ENCODE results near the gene RNASEH2B.

- no peak for TF ChIP-seq PRDM15 (CRISPR knock-in tag; IDR thresholded peaks at IDR 0.05)
- TF ChIP-seq CREM (CRISPR knock-in tag; IDR thresholded peaks at IDR 0.05) = no peak
- no peak for TF ChIP-seq ESRRA (CRISPR knock-in tag; IDR thresholded peaks at IDR 0.05; ENCODE audit: borderline replicate concordance)
- TF ChIP-seq CTCF (IDR thresholded peaks at IDR 0.05) = no peak
- no peak for TF ChIP-seq ZNF416 (CRISPR knock-in tag; IDR thresholded peaks at IDR 0.05)
- TF ChIP-seq E2F4 (CRISPR knock-in tag; IDR thresholded peaks at IDR 0.05; ENCODE audit: borderline replicate concordance, low read depth) = no peak
- no peak for TF ChIP-seq E2F1 (CRISPR knock-in tag; IDR thresholded peaks at IDR 0.05)
- no peak for TF ChIP-seq ZNF317 (CRISPR knock-in tag; IDR thresholded peaks at IDR 0.05; ENCODE audit: borderline replicate concordance, low read depth)
- TF ChIP-seq NFYB (CRISPR knock-in tag; conservative IDR thresholded peaks at IDR 0.05; ENCODE audit: low read depth) = no peak
Observed at GRCh38 chr13:50905256-50905655, 4.3 kb upstream of the RNASEH2B start.
